Measurements from ENCODE around the gene MADD.
"Not testable (repeated sequence)": the region's sequence is repeated elsewhere in the genome, so short reads cannot be mapped to it uniquely, and the experiment has no call there.

The MADD gene

GRCh38 chr11:47326198-47326597 is 56.3 kb downstream of the MADD start:
- no peak for DNase-seq

DNA sequence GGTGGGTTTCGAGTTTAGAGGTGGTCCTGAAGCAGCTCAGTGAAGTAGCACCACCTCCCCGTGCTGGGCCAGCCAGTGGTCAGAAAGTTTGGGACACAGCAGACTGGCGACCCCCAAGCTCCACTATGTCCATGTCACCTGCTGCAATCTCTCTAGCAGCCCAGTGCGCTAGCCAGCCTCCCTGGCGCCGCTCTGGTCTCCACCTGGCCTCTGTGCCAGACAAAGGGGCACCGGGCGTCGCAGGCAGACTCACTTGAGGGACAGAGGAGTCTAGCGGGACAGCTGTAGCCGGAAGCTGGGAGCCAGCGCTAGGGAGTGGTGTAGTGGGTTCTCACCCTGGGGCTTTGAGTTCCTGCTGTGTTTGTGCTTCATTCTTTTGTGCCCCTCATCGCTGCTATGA is 57.1 kb downstream of the MADD start:
- no peak for DNase-seq

GRCh38 chr11:47327949-47328348 is 58.0 kb downstream of the MADD start:
- no peak for DNase-seq

DNA sequence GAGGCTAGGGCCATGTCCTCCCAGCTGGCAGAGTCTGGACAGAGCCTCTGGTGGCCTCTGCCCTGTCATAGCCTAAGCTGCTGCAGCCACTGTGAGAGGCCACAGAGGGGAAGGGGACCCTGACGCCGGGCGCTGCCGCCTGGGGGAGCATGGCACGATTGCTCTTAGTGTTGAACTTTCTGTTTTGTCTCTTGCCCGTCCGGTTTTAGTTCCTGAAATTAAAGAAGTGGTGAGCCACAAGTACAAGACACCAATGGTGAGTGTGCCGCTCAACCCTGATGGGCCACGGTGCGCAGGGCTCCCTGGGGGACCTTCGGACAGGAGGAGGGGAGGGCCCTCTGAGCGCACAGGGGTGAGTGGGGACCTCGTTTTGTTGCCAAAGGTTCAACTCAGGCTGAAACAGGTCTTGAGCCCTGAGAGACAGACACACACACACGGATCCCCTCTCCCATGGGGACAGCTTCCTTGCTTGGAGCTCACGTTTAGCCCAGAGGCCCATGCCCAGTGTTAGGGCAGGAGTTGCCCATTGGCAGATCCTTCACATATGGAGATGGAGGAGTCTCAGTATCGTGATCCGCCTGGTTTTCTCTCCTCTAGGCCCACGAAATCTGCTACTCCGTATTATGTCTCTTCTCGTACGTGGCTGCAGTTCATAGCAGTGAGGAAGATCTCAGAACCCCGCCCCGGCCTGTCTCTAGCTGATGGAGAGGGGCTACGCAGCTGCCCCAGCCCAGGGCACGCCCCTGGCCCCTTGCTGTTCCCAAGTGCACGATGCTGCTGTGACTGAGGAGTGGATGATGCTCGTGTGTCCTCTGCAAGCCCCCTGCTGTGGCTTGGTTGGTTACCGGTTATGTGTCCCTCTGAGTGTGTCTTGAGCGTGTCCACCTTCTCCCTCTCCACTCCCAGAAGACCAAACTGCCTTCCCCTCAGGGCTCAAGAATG is 58.8 kb downstream of the MADD start:
- DNase-seq: no peak

DNA sequence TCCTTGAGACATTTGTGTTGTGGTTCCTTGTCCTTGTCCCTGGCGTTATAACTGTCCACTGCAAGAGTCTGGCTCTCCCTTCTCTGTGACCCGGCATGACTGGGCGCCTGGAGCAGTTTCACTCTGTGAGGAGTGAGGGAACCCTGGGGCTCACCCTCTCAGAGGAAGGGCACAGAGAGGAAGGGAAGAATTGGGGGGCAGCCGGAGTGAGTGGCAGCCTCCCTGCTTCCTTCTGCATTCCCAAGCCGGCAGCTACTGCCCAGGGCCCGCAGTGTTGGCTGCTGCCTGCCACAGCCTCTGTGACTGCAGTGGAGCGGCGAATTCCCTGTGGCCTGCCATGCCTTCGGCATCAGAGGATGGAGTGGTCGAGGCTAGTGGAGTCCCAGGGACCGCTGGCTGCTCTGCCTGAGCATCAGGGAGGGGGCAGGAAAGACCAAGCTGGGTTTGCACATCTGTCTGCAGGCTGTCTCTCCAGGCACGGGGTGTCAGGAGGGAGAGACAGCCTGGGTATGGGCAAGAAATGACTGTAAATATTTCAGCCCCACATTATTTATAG is 59.6 kb downstream of the MADD start:
- DNase-seq: no peak

DNA sequence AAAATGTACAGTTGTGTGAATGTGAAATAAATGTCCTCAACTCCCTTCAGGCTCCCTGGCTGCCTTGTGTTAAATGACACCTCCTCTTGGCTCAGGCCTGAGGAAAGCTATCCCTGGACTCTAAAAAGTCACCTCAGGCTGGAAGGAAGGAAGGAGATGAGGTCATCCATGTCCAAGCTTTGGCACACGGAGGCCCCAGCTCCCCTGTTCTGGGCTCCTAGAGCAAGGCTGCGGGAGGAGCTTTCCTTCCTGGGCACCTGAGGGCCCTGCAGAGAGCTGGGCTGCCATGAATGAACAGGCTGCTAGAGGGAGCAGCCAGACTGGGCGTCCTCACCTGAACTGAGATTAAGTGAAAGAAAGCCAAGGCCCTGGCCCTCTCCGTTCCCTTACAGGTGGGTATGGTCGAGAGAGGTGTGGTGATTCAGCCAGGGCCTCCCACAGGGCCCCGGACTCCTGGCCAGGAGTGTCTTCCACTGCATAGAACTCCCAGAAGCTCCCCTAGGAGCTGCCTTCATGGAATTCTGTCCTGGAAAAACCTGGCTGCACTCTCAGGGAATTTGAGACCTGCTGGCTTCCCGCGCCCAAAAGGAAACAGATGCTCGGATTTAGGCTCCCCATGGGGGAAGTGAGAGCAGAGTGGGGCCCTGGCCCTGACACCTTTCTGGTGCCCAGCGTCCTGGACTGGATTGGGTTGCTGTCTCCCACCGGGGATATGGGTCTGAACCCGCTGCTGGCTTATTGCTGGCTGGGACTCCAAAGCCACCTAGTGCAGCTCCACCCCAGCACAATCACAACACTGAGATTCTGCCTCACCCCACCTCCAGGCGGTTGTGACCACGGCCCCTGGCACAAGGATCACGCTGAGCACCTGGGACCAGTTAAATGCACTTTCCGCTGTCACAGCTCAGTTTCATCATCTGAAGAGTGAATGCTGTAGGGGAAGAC is 60.3 kb downstream of the MADD start:
- no peak for DNase-seq

- DNase-seq: no peak
Observed at GRCh38 chr11:47331454-47332302, 61.7 kb downstream of the MADD start.

DNA sequence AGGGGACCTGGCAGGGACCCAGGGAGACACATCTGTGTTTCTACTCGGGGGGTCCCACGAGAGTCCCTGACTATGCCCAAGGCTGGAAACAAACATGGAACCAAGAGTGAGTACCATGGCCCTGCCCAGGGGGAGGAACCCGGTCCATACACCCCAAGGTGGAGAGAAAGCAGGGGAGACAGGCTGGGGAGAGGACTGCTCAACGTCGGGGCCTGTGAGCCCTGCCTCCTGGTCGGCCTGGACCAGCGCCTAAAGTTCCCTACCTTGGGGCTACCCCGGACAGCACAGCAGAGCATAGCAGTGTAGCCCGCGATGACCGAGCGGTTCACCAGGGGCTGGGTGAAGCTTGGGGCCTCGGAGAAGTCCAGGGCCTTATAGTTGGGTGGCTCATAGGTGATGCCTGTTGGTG is 62.4 kb downstream of the MADD start:
- DNase-seq: no peak

DNA sequence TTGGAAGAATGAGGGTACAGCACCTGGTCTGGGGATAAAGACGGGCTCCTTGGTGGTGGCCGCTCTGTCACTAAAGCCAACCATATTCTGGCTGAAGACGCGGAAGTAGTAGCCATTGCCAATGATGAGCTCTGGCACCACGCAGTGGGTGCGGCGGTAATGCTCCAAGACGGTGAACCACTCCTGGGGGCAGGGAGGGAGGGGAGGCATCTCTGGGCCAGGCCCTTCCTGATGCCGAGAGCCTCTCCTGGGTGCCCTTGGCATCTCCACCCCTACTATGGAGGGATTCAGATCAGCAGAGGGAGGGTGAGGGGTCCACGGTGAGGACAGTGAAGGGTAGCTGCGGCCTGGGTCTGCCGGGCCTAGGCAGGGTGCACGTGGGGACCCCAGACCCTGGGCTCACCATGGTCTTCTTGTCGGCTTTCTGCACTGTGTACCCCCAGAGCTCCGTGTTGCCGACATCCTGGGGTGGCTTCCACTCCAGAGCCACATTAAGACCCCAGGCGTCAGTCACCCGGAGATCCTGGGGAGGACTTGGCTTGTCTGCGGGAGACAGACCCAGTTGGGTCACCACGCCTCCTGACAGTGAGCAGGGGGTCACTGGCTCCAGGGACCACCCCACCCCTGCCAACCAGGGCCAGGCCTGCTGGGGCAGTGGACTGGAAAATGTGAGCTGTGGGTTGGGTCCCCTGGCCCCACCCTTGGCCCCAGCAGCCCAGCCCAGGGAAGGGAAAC is 63.0 kb downstream of the MADD start:
- no peak for DNase-seq

DNA sequence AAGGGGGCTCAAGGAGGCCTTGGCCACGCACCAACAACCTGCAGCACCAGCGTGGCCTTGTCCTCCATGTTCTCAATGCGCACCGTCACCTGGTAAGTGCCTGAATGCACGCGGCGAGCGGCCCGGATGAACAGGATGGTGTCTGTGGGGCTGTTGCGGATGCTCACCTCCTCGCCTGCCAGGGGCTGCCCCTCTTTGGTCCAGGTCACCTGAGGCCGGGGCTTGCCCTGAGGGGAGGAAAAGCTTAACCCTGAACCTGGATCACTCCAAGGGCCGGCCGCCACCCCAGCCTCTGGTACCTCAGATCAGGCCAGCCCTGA is 63.6 kb downstream of the MADD start:
- DNase-seq: no peak

GRCh38 chr11:47333886-47334443 is 64.0 kb downstream of the MADD start:
- no peak for DNase-seq

- not testable (repeated sequence) for DNase-seq
Observed at GRCh38 chr11:47334699-47335411, 64.9 kb downstream of the MADD start.

- DNase-seq: no peak
Observed at GRCh38 chr11:47335733-47336132, 65.8 kb downstream of the MADD start.

- DNase-seq: no peak
Observed at GRCh38 chr11:47336595-47336994, 66.7 kb downstream of the MADD start.

- DNase-seq: no peak
Observed at GRCh38 chr11:47337229-47337924, 67.4 kb downstream of the MADD start.

GRCh38 chr11:47338396-47339241 is 68.7 kb downstream of the MADD start:
- DNase-seq: no peak

DNA sequence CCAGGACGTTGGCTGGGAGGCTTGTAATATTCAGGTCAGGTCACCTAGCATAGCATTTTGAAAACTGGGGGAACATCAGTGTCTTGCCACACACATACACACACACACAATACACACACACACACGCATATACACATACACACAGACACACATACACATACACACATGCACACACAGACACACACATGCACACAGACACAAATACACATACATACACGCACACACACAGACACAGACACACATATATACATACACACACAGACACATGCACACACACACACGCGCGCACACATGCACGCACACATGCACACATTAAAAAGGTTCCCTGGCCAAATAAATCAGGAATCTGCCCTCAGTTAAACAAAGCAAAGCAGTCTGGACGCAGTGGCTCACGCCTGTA is 70.1 kb downstream of the MADD start:
- DNase-seq: no peak

DNA sequence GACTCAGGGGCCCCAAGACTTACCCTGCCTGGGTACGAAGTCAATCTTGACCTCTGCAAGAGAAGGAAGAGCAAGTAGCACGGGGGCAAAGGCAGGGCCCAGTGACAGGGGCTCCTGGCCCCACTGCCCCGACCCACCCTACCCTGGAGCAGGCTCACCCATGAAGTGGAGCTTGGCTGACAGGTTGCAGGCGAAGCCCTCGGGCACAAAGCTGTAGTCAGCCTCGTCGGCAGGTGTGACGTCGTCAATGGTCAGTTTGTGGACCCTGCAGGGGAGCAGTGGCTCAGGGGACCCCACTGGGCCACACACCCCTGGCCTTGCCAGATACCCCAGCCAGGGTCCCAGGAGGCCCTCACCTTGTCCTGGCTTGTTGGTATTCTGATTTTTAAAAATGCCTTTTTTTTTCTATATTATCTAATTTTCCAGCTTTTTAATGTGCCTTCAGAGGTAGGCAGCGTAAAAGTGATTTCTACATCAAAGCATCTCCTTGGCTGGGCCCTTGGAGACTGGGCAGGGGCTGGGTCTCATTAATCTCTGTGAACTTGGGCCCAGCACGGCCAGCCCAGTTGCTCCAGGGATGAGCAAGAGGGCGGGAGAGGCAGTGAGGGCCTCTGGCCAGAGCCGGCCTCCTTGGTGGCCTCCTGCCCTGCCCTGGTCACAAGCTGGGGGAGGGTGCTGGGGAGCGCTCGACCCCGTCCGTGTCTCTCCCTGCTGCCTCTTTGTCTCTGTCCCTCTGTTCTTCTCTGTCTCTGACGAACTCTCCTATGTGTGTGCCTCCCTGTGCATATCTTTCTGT is 71.2 kb downstream of the MADD start:
- no peak for DNase-seq

All from activated naive CD4-positive, alpha-beta T cell treated with Interleukin-2 at 50 U/mL for 16 hours (primary cell).